DND-41 (cell line): ENCODE results near the gene SPATA25.

ENCODE experiments used
- ATAC-seq: fragments of 200-7000 bp; cut with Tn5 transposase; 3 replicates; pipeline ENCODE4 v1.9.1; 2021; ENCODE audit warnings: low read depth; ENCODE audit not compliant: insufficient read depth
- DNase-seq: peaks from one replicate; pipeline ENCODE4 v3.0.0-alpha.2; 2020
- H2AFZ ChIP-seq: 2 replicates; pipeline ENCODE4 v1.6.0; 2012; ENCODE audit warnings: low read depth, low read length
- H3K27ac ChIP-seq: 2 replicates; pipeline ENCODE4 v1.5.1; 2012; ENCODE audit warnings: low read length, inconsistent platforms
- H3K27me3 ChIP-seq: fragments of 200-600 bp; sonication (generic); 2 replicates; pipeline ENCODE4 v1.6.0; 2012; ENCODE audit warnings: low read length, mild to moderate bottlenecking, inconsistent platforms; ENCODE audit not compliant: insufficient read depth, poor library complexity
- H3K36me3 ChIP-seq: 2 replicates; pipeline ENCODE4 v1.5.1; 2012; ENCODE audit warnings: low read length, inconsistent platforms; ENCODE audit not compliant: insufficient read depth
- H3K4me1 ChIP-seq: 2 replicates; pipeline ENCODE4 v1.5.1; 2012; ENCODE audit warnings: mild to moderate bottlenecking, low read length; ENCODE audit not compliant: insufficient read depth
- H3K4me2 ChIP-seq: 2 replicates; pipeline ENCODE4 v1.6.0; 2012; ENCODE audit warnings: mild to moderate bottlenecking, moderate library complexity, low read length, inconsistent platforms; ENCODE audit not compliant: insufficient read depth
- H3K4me3 ChIP-seq, 2 experiments: fragments of 200-600 bp in 1 of 2; shearing (Covaris generic) in 1 of 2; 2 replicates each; pipeline ENCODE4 v1.5.1; 2012 to 2016; ENCODE audit warnings: inconsistent platforms in 2 of 2, low read length in 2 of 2, mild to moderate bottlenecking in 2 of 2, low read depth in 1 of 2, moderate library complexity in 1 of 2
- H3K79me2 ChIP-seq: 2 replicates; pipeline ENCODE4 v1.6.0; 2012; ENCODE audit warnings: low read length, inconsistent platforms; ENCODE audit not compliant: insufficient read depth
- H3K9ac ChIP-seq: 2 replicates; pipeline ENCODE4 v1.6.0; 2012; ENCODE audit warnings: low read depth, mild to moderate bottlenecking, inconsistent platforms, low read length, moderate library complexity
- H3K9me3 ChIP-seq: 2 replicates; pipeline ENCODE4 v1.5.1; 2012; ENCODE audit warnings: low read length, moderate library complexity, mild to moderate bottlenecking, inconsistent platforms; ENCODE audit not compliant: insufficient read depth, severe bottlenecking
- H4K20me1 ChIP-seq: 2 replicates; pipeline ENCODE4 v1.6.0; 2012; ENCODE audit warnings: low read length; ENCODE audit not compliant: insufficient read depth
- EZH2 ChIP-seq: IDR thresholded peaks from 3 replicates; pipeline ENCODE4 v1.6.1; 2012; ENCODE audit warnings: borderline replicate concordance, low read depth, mild to moderate bottlenecking, moderate library complexity, low read length, inconsistent platforms; ENCODE audit not compliant: severe bottlenecking
- TF ChIP-seq, protein P1 (sequence below): IDR thresholded peaks from 2 replicates; pipeline ENCODE4 v1.5.1; 2012; ENCODE audit warnings: borderline replicate concordance, low read length, moderate library complexity, mild to moderate bottlenecking; ENCODE audit not compliant: poor library complexity, severe bottlenecking; ENCODE audit errors: extremely low read depth

The SPATA25 gene, protein sequence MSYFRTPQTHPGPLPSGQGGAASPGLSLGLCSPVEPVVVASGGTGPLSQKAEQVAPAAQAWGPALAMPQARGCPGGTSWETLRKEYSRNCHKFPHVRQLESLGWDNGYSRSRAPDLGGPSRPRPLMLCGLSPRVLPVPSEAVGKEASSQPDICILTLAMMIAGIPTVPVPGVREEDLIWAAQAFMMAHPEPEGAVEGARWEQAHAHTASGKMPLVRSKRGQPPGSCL

DNA sequence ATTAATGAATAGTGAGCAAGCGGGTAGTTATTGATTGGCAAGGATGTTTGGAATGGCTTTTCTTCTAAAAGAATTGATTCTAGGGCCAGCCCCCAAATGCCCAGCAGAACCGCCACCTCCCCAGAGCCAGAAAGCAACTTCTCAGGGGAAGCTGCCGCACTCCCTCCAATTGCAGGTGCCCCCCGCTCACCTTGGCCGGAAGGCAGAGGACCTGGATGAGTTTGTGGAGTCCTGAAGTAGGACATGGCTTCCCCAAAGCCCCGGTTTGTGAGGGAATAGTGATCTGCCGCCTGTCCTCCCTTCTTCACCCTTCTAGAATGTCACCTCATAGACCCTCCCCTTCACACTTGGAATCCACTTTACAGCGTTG, at the start of gene SPATA25:
Gene SPATA25, minus strand, starts transcription at position 277 of the 370 bp plus-strand sequence. Its CDS starts 32 bp downstream, at position 245.
- ATAC-seq (no peak), DNase-seq (no peak)
- Histone ChIP-seq H4K20me1 (peaks cover 7% of the 10 kb centered on the region; the same call in 1 of the 2 replicates), H3K4me2 (no peak within 1 kb of the TSS), H2AFZ (no peak within 1 kb of the TSS), H3K4me3 (no peak within 1 kb of the TSS), H3K9me3 (no peaks in the 10 kb centered on the region), H3K4me1 (peaks cover 52% of the 10 kb centered on the region), H3K36me3 (peaks cover 33% of the 10 kb centered on the region), H3K27me3 (no peaks in the 10 kb centered on the region), H3K9ac (no peak within 1 kb of the TSS), H3K79me2 (peaks cover 39% of the 10 kb centered on the region), H3K27ac (no peak within 1 kb of the TSS)
- TF ChIP-seq, protein P1, sequence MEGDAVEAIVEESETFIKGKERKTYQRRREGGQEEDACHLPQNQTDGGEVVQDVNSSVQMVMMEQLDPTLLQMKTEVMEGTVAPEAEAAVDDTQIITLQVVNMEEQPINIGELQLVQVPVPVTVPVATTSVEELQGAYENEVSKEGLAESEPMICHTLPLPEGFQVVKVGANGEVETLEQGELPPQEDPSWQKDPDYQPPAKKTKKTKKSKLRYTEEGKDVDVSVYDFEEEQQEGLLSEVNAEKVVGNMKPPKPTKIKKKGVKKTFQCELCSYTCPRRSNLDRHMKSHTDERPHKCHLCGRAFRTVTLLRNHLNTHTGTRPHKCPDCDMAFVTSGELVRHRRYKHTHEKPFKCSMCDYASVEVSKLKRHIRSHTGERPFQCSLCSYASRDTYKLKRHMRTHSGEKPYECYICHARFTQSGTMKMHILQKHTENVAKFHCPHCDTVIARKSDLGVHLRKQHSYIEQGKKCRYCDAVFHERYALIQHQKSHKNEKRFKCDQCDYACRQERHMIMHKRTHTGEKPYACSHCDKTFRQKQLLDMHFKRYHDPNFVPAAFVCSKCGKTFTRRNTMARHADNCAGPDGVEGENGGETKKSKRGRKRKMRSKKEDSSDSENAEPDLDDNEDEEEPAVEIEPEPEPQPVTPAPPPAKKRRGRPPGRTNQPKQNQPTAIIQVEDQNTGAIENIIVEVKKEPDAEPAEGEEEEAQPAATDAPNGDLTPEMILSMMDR: no peak
- no peak for TF ChIP-seq EZH2

DNA sequence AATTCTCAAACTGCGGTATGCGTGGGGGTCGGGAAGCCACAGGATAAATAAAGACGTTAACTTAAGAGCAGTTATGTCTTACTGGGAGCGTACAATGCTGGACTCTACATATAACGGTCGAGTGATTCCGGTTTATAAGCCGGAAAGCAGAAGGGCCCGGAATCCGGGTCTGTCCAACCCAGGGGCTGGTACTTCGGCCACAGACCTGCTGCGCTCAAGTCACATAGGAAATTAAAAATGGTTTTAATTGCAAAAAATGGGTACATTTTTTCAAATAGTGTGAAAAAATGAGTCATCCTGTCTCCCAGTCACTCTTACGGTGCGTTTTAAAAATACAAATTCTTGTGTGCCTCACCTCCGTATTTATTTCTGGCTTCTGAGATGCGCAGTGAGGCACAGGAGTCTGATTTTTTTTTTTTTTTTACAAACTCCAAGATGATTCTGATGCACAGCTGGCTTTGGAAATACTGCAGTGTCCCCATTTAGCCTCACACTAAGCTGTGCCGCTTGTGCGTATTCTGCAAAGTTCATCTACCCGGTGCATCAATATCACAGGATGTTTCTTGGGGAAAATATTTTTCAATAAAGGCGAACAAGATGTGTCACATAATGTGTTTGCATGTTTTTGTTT, 48.1 kb upstream of the SPATA25 start:
- Histone ChIP-seq H2AFZ (peak overlapping the region; percentile 73), H4K20me1 (peaks cover 38% of the 10 kb centered on the region)

DNA sequence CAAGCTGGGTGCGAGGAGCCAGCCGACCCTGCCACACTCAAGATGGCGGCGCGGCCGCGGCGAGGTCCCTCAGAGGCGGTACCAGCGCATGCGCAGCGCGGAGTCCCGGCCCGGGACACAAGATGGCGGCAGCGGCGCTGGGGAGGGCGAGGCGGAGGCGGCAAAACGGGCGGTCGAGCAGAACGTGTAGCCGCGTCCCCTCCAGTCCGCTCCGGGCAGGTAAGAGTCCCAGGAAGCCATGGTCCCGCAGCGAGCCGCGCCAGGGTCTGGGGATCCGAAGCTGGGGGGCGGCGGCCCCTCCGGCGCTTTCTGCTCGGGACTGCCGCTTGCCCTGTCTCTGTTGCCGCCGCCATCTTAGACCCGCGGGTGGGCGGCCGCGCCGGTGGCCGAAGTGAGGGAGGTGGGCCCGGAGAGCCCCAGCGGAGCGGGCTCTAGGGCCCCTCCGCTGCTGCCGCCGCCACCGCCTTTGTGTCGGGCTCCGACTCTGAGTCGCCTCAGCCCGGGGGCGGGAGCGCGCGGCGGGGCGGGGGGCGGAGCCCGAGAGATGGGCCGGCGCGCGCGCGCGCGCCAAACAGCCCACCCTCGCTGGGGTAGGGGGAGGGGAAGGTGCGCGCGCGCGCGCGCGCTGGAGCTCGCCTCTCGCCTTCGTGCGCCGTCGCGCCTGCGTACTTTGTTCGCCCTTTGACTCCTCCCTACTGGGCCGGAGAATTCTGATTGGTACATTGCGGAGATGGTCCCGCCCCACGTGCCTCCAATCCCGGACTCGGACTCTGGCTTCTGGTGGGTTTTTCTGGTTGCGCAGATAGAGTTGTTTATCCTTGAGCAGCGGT, 47.4 kb upstream of the SPATA25 start, which contains the start of gene PCIF1:
Gene PCIF1, plus strand, starts transcription at position 98 of the 830 bp plus-strand sequence. CDS start 4,317 bp downstream, outside the sequence.
- ATAC-seq: peak; percentile 79
- TF ChIP-seq, protein P1: no peak
- TF ChIP-seq EZH2: no peak
- peaks cover 57% of the 10 kb centered on the region for H3K79me2 ChIP-seq
- no peaks in the 10 kb centered on the region for H3K27me3 ChIP-seq
- H3K4me1 ChIP-seq: peaks cover 27% of the 10 kb centered on the region
- peak within 1 kb of the TSS; percentile 93 to 97 for H3K4me3 ChIP-seq
- H3K27ac ChIP-seq: peak within 1 kb of the TSS; percentile 99
- H3K4me2 ChIP-seq: peak within 1 kb of the TSS; percentile 77
- DNase-seq: peak; percentile 99
- H3K36me3 ChIP-seq: peaks cover 36% of the 10 kb centered on the region
- peak within 1 kb of the TSS; percentile 100 for H3K9ac ChIP-seq
- peaks cover 38% of the 10 kb centered on the region for H4K20me1 ChIP-seq
- H3K9me3 ChIP-seq: no peaks in the 10 kb centered on the region
- H2AFZ ChIP-seq: peak within 1 kb of the TSS; percentile 99

More for the DNA sequence above, 48.1 kb upstream of the SPATA25 start:
- Histone ChIP-seq H3K79me2 (peaks cover 57% of the 10 kb centered on the region), H3K4me1 (peaks cover 27% of the 10 kb centered on the region), H3K36me3 (peaks cover 43% of the 10 kb centered on the region), H3K9ac (peak overlapping the region; percentile 100), H3K4me2 (peak overlapping the region; percentile 73), H3K27me3 (no peaks in the 10 kb centered on the region), H3K4me3 (peak overlapping the region; percentile 93 to 97), H3K9me3 (no peaks in the 10 kb centered on the region), H3K27ac (peak overlapping the region; percentile 91)
- TF ChIP-seq, protein P1: no peak
- TF ChIP-seq EZH2: no peak
- ATAC-seq: no peak
- no peak for DNase-seq
